ENCODE measurements around the gene CASKIN1.

DNA sequence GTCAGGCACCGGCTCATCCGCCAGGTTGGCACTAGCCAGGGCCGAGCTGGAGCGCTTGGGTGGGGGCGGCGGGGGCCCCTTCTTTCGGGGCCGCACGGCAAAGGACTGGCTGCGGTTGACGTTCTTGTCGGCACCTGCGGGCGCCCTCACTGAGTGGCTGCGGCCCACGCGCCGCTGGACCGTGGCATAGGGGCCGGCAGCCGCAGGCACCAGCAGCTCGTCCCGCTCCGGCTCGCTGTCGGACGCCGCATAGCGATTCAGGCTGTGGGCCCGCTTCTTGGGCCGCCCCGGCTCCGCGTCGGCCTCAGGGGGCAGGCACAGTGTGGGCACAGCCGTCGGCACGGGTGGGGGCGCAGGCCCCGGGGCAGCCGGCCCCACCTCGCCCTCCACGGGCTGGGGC is 15.9 kb downstream of the CASKIN1 start:
- TF ChIP-seq CTCF (IDR thresholded peaks at IDR 0.05; ENCODE audit: insufficient read depth, low read length, poor library complexity, severe bottlenecking) (no peak), EZH2phosphoT487 (conservative IDR thresholded peaks at IDR 0.05; ENCODE audit: low read length) (no peak)
